Testis (tissue), 2 donors: ENCODE measurements around the gene ITGB1.

Source experiments
- POLR2A ChIP-seq: fragments of 450-650 bp; IDR thresholded peaks from one replicate; pipeline ENCODE4 v1.6.1; 2017; ENCODE audit warnings: antibody characterized with exemption, mild to moderate bottlenecking, moderate library complexity
- TF ChIP-seq, protein P1 (sequence below), 3 experiments: fragments of 450-650 bp in 2 of 3; fragments of 200-600 bp in 1 of 3; sonication (generic) in 1 of 3; IDR thresholded peaks; one replicate each; pipeline ENCODE4 v1.5.1; 2016 to 2019; ENCODE audit warnings: antibody characterized with exemption in 3 of 3, mild to moderate bottlenecking in 2 of 3, moderate library complexity in 1 of 3

DNA sequence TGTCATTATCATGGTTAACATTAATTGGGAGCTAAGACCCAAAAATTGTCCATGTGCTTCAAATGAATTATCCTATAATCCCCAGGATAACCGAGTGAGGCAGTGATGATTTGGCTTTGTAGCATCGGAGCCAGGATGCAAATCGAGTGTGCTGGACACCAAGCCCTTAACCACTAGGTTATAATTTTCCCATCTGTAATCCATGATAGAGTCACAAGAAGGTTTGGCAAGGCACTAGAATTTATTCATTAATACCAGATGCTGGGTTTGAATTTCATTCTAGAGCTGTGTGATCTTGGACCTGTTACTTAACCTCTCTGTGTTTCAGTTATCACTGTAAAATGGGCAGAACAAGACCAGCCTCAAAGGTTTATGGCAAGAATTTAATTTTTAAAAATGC lies 21.0 kb upstream of the ITGB1 start:
- TF ChIP-seq POLR2A: no peak
- TF ChIP-seq, protein P1, sequence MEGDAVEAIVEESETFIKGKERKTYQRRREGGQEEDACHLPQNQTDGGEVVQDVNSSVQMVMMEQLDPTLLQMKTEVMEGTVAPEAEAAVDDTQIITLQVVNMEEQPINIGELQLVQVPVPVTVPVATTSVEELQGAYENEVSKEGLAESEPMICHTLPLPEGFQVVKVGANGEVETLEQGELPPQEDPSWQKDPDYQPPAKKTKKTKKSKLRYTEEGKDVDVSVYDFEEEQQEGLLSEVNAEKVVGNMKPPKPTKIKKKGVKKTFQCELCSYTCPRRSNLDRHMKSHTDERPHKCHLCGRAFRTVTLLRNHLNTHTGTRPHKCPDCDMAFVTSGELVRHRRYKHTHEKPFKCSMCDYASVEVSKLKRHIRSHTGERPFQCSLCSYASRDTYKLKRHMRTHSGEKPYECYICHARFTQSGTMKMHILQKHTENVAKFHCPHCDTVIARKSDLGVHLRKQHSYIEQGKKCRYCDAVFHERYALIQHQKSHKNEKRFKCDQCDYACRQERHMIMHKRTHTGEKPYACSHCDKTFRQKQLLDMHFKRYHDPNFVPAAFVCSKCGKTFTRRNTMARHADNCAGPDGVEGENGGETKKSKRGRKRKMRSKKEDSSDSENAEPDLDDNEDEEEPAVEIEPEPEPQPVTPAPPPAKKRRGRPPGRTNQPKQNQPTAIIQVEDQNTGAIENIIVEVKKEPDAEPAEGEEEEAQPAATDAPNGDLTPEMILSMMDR (IDR thresholded peaks at IDR 0.05): no peak
